Dedifferentiated amniotic fluid mesenchymal stem cell (primary cell): ENCODE data around the gene SLC25A1.
A peak's percentile ranks its signal among the peaks of the same experiment; 100 is the strongest.

Experiments
- DNase-seq: peaks from one replicate; pipeline ENCODE4 v3.0.0-alpha.2; 2016; ENCODE audit errors: extremely low spot score

Gene SLC25A1

GRCh38 chr22:19180740-19181410 is 2.3 kb upstream of the SLC25A1 start:
- DNase-seq = no peak

GRCh38 chr22:19180234-19180633 is 1.7 kb upstream of the SLC25A1 start:
- no peak for DNase-seq

- peak; percentile 71 for DNase-seq
These were observed 1.0 kb upstream of the SLC25A1 start for GRCh38 chr22:19179497-19180048.

- no peak for DNase-seq
These were observed 375 bp downstream of the SLC25A1 start for GRCh38 chr22:19178065-19178656.

GRCh38 chr22:19177164-19178064 is 1.1 kb downstream of the SLC25A1 start:
- DNase-seq = no peak

GRCh38 chr22:19176732-19177131 is 1.8 kb downstream of the SLC25A1 start:
- no peak for DNase-seq

GRCh38 chr22:19176175-19176643 is 2.3 kb downstream of the SLC25A1 start:
- DNase-seq = no peak

- no peak for DNase-seq
These were observed 2.8 kb downstream of the SLC25A1 start for GRCh38 chr22:19175602-19176174.

GRCh38 chr22:19175026-19175601 is 3.4 kb downstream of the SLC25A1 start:
- DNase-seq = no peak

GRCh38 chr22:19174106-19175025 is 4.2 kb downstream of the SLC25A1 start:
- DNase-seq = no peak

GRCh38 chr22:19173047-19174035 is 5.2 kb downstream of the SLC25A1 start:
- no peak for DNase-seq

GRCh38 chr22:19172213-19173046 is 6.1 kb downstream of the SLC25A1 start:
- no peak for DNase-seq

- no peak for DNase-seq
These were observed 8.6 kb downstream of the SLC25A1 start for GRCh38 chr22:19169947-19170318.

- no peak for DNase-seq
These were observed 9.3 kb downstream of the SLC25A1 start for GRCh38 chr22:19169002-19169946.

- DNase-seq = no peak
These were observed 10.2 kb downstream of the SLC25A1 start for GRCh38 chr22:19168088-19168890.

- DNase-seq = no peak
These were observed 11.2 kb downstream of the SLC25A1 start for GRCh38 chr22:19167106-19167869.
